ENCODE results near the gene HERC4. TPM values are rescaled to one million over a fixed set of nuclear protein-coding genes. Genes with fewer than 3 reads are reported as not detected.
"Not testable (repeated sequence)": the region's sequence is repeated elsewhere in the genome, so short reads cannot be mapped to it uniquely, and the experiment has no call there.

Gene HERC4
- total RNA-seq, 2 experiments from 2014 or later, result 39.5 to 50.8 TPM

GRCh38 chr10:68076081-68076480 is 998 bp upstream of the HERC4 start:
- ATAC-seq; POLR2A ChIA-PET; DNase-seq; H3K27me3 Mint-ChIP-seq; H3K4me3 Mint-ChIP-seq; H3K27ac Mint-ChIP-seq; H3K9me3 Mint-ChIP-seq (ENCODE audit: low read depth): not testable (repeated sequence)
- Mint-ChIP-seq H3K36me3 (ENCODE audit: low read depth) (peaks cover 15% of the 10 kb centered on the region), H3K4me1 (peaks cover 25% of the 10 kb centered on the region)
- CTCF ChIA-PET, result interaction anchor here (1.0 kb wide), 1 partner anchor 20 kb away, joined by 3 read pairs; no protein-coding TSS in a partner anchor
- intact Hi-C loops (cut with DNase I, micrococcal nuclease), result loop anchor here (5.0 to 10.0 kb wide), 3 partner anchors 451 to 829 kb away; partner anchors contain the start of genes CCAR1 (in 1 of the 2), DDX50 (in 1 of the 2) and SLC25A16 (in 1 of the 2)

GRCh38 chr10:68075550-68076004 is 494 bp upstream of the HERC4 start:
- Mint-ChIP-seq H3K4me1 (peaks cover 30% of the 10 kb centered on the region), H3K9me3 (ENCODE audit: low read depth) (no peaks in the 10 kb centered on the region), H3K4me3 (peak overlapping the region; percentile 98), H3K27ac (peak overlapping the region; percentile 88), H3K36me3 (ENCODE audit: low read depth) (peaks cover 20% of the 10 kb centered on the region), H3K27me3 (no peaks in the 10 kb centered on the region)
- POLR2A ChIA-PET, result no interaction called here
- CTCF ChIA-PET, result interaction anchor here (1.0 kb wide), 1 partner anchor 19 kb away, joined by 3 read pairs; no protein-coding TSS in a partner anchor
- ATAC-seq, result no peak
- no peak for DNase-seq
- intact Hi-C loops (cut with DNase I, micrococcal nuclease), result loop anchor here (1.0 to 10.0 kb wide), 8 partner anchors 81 to 829 kb away; partner anchors contain the start of genes SIRT1 (in 2 of the 2), CCAR1 (in 1 of the 2), DDX50 (in 1 of the 2) and HNRNPH3 (in 1 of the 2)

- no peaks in the 10 kb centered on the region for H3K9me3 Mint-ChIP-seq (ENCODE audit: low read depth)
- peak overlapping the region; percentile 93 for H3K27ac Mint-ChIP-seq
- POLR2A ChIA-PET, result no interaction called here
- CTCF ChIA-PET, result interaction anchor here (0.6 kb wide), 1 partner anchor 84 kb away, joined by 3 read pairs; no protein-coding TSS in a partner anchor
- ATAC-seq (no peak), DNase-seq (no peak)
- intact Hi-C loops (cut with DNase I, micrococcal nuclease), result loop anchor here (2.0 to 10.0 kb wide), 4 partner anchors 83 to 831 kb away; partner anchors contain the start of genes CCAR1 (in 1 of the 2), DDX50 (in 1 of the 2), HNRNPH3 (in 1 of the 2) and PBLD (in 1 of the 2)
- peaks cover 36% of the 10 kb centered on the region for H3K4me1 Mint-ChIP-seq
- H3K36me3 Mint-ChIP-seq (ENCODE audit: low read depth), result peaks cover 20% of the 10 kb centered on the region
- H3K27me3 Mint-ChIP-seq, result no peaks in the 10 kb centered on the region
- H3K4me3 Mint-ChIP-seq, result peak overlapping the region; percentile 98
These were observed 880 bp downstream of the HERC4 start for GRCh38 chr10:68074031-68074774.

GRCh38 chr10:68073631-68074030 is 1.5 kb downstream of the HERC4 start:
- Mint-ChIP-seq H3K27ac (peak overlapping the region; percentile 93), H3K4me1 (peaks cover 41% of the 10 kb centered on the region), H3K36me3 (ENCODE audit: low read depth) (peaks cover 20% of the 10 kb centered on the region), H3K27me3 (no peaks in the 10 kb centered on the region), H3K9me3 (ENCODE audit: low read depth) (no peaks in the 10 kb centered on the region), H3K4me3 (peak overlapping the region; percentile 98)
- ChIA-PET POLR2A (no interaction called here), CTCF (no interaction called here)
- ATAC-seq (no peak), DNase-seq (no peak)
- intact Hi-C loops (cut with DNase I, micrococcal nuclease), result loop anchor here (2.0 to 10.0 kb wide), 4 partner anchors 83 to 831 kb away; partner anchors contain the start of genes CCAR1 (in 1 of the 2), DDX50 (in 1 of the 2), HNRNPH3 (in 1 of the 2) and PBLD (in 1 of the 2)

GRCh38 chr10:68067508-68067907 is 7.6 kb downstream of the HERC4 start:
- Mint-ChIP-seq H3K4me1 (peaks cover 43% of the 10 kb centered on the region), H3K27ac (no peak overlapping the region), H3K36me3 (ENCODE audit: low read depth) (peaks cover 20% of the 10 kb centered on the region), H3K4me3 (no peak overlapping the region), H3K9me3 (ENCODE audit: low read depth) (no peaks in the 10 kb centered on the region), H3K27me3 (no peaks in the 10 kb centered on the region)
- DNase-seq (no peak), ATAC-seq (no peak)
- intact Hi-C loops (cut with DNase I, micrococcal nuclease), result no loop called here
- CTCF ChIA-PET, result interaction anchor here (0.6 to 2.5 kb wide), 5 partner anchors 9 to 213 kb away, joined by 3 to 10 read pairs (median 4); no protein-coding TSS in a partner anchor
- POLR2A ChIA-PET, result interaction anchor here (0.6 kb wide), 1 partner anchor 22 kb away, joined by 4 read pairs; no protein-coding TSS in a partner anchor

GRCh38 chr10:68067029-68067428 is 8.1 kb downstream of the HERC4 start:
- peaks cover 20% of the 10 kb centered on the region for H3K36me3 Mint-ChIP-seq (ENCODE audit: low read depth)
- DNase-seq (no peak), ATAC-seq (no peak)
- H3K27ac Mint-ChIP-seq, result no peak overlapping the region
- ChIA-PET CTCF (interaction anchor here (0.6 to 2.5 kb wide), 5 partner anchors 9 to 212 kb away, joined by 3 to 10 read pairs (median 4); no protein-coding TSS in a partner anchor), POLR2A (no interaction called here)
- intact Hi-C loops (cut with DNase I, micrococcal nuclease), result no loop called here
- H3K4me1 Mint-ChIP-seq, result peaks cover 42% of the 10 kb centered on the region
- no peaks in the 10 kb centered on the region for H3K9me3 Mint-ChIP-seq (ENCODE audit: low read depth)
- no peaks in the 10 kb centered on the region for H3K27me3 Mint-ChIP-seq
- H3K4me3 Mint-ChIP-seq, result no peak overlapping the region

- Mint-ChIP-seq H3K9me3 (ENCODE audit: low read depth) (no peaks in the 10 kb centered on the region), H3K36me3 (ENCODE audit: low read depth) (peaks cover 3% of the 10 kb centered on the region), H3K27me3 (no peaks in the 10 kb centered on the region), H3K4me1 (peaks cover 22% of the 10 kb centered on the region), H3K4me3 (no peak overlapping the region), H3K27ac (no peak overlapping the region)
- POLR2A ChIA-PET, result no interaction called here
- intact Hi-C loops (cut with DNase I, micrococcal nuclease), result no loop called here
- DNase-seq (no peak), ATAC-seq (no peak)
- CTCF ChIA-PET, result interaction anchor here (0.6 to 1.2 kb wide), 4 partner anchors 12 to 1042 kb away, joined by 3 to 4 read pairs (median 3); no protein-coding TSS in a partner anchor
These were observed 21.5 kb downstream of the HERC4 start for GRCh38 chr10:68053553-68053952.

GRCh38 chr10:68052463-68052862 is 22.6 kb downstream of the HERC4 start:
- H3K4me1 Mint-ChIP-seq, result peaks cover 30% of the 10 kb centered on the region
- no peaks in the 10 kb centered on the region for H3K9me3 Mint-ChIP-seq (ENCODE audit: low read depth)
- H3K4me3 Mint-ChIP-seq, result no peak overlapping the region
- H3K27ac Mint-ChIP-seq, result no peak overlapping the region
- DNase-seq (no peak), ATAC-seq (no peak)
- no peaks in the 10 kb centered on the region for H3K36me3 Mint-ChIP-seq (ENCODE audit: low read depth)
- intact Hi-C loops (cut with DNase I, micrococcal nuclease), result no loop called here
- CTCF ChIA-PET, result no interaction called here
- H3K27me3 Mint-ChIP-seq, result no peaks in the 10 kb centered on the region
- POLR2A ChIA-PET, result no interaction called here

GRCh38 chr10:68049289-68050078 is 25.6 kb downstream of the HERC4 start:
- H3K27ac Mint-ChIP-seq, result no peak overlapping the region
- DNase-seq (no peak), ATAC-seq (no peak)
- intact Hi-C loops (cut with DNase I, micrococcal nuclease), result no loop called here
- peaks cover 45% of the 10 kb centered on the region for H3K4me1 Mint-ChIP-seq
- H3K27me3 Mint-ChIP-seq, result no peaks in the 10 kb centered on the region
- no peak overlapping the region for H3K4me3 Mint-ChIP-seq
- no peaks in the 10 kb centered on the region for H3K9me3 Mint-ChIP-seq (ENCODE audit: low read depth)
- CTCF ChIA-PET, result no interaction called here
- POLR2A ChIA-PET, result no interaction called here
- no peaks in the 10 kb centered on the region for H3K36me3 Mint-ChIP-seq (ENCODE audit: low read depth)

GRCh38 chr10:68047554-68048327 is 27.3 kb downstream of the HERC4 start:
- peaks cover 43% of the 10 kb centered on the region for H3K4me1 Mint-ChIP-seq
- H3K27me3 Mint-ChIP-seq, result no peaks in the 10 kb centered on the region
- no peak overlapping the region for H3K27ac Mint-ChIP-seq
- ChIA-PET CTCF (no interaction called here), POLR2A (no interaction called here)
- H3K4me3 Mint-ChIP-seq, result no peak overlapping the region
- H3K9me3 Mint-ChIP-seq (ENCODE audit: low read depth), result no peaks in the 10 kb centered on the region
- DNase-seq (no peak), ATAC-seq (no peak)
- H3K36me3 Mint-ChIP-seq (ENCODE audit: low read depth), result no peaks in the 10 kb centered on the region
- intact Hi-C loops (cut with DNase I, micrococcal nuclease), result no loop called here

Data from activated CD4-positive, alpha-beta T cell treated with anti-CD3 and anti-CD28 coated beads for 36 hours (primary cell).